HEK293T (cell line): ENCODE results near the gene MACROD1.

Experiments used
- BHLHE40 ChIP-seq: fragments of 450-650 bp; IDR thresholded peaks from 2 replicates; pipeline ENCODE4 v1.6.1; 2016; ENCODE audit warnings: mild to moderate bottlenecking, moderate library complexity, borderline replicate concordance
- ELF4 ChIP-seq: fragments of 450-650 bp; IDR thresholded peaks from 2 replicates; pipeline ENCODE4 v1.6.1; 2017; ENCODE audit warnings: antibody characterized with exemption
- FOXA1 ChIP-seq: fragments of 450-650 bp; IDR thresholded peaks from 2 replicates; pipeline ENCODE4 v1.6.1; 2016; ENCODE audit warnings: mild to moderate bottlenecking
- FOXK2 ChIP-seq: fragments of 450-650 bp; IDR thresholded peaks from 2 replicates; pipeline ENCODE4 v1.6.1; 2016; ENCODE audit warnings: mild to moderate bottlenecking
- FOXM1 ChIP-seq: fragments of 450-650 bp; IDR thresholded peaks from 2 replicates; pipeline ENCODE4 v1.6.1; 2017; ENCODE audit warnings: mild to moderate bottlenecking, borderline replicate concordance
- HDGF ChIP-seq: fragments of 450-650 bp; IDR thresholded peaks from 2 replicates; pipeline ENCODE4 v1.6.1; 2017; ENCODE audit warnings: antibody characterized with exemption, borderline replicate concordance
- NFRKB ChIP-seq: fragments of 450-650 bp; IDR thresholded peaks from 2 replicates; pipeline ENCODE4 v1.6.1; 2016; ENCODE audit warnings: mild to moderate bottlenecking, moderate library complexity
- SP1 ChIP-seq: fragments of 450-650 bp; IDR thresholded peaks from 2 replicates; pipeline ENCODE4 v1.6.1; 2017
- SUZ12 ChIP-seq: fragments of 450-650 bp; IDR thresholded peaks from 2 replicates; pipeline ENCODE4 v1.6.1; 2016; ENCODE audit warnings: mild to moderate bottlenecking

GRCh38 chr11:64085906-64086257 lies 80.0 kb downstream of the MACROD1 start:
- TF ChIP-seq FOXK2 = no peak
- TF ChIP-seq FOXA1 = no peak
- TF ChIP-seq HDGF = no peak
- TF ChIP-seq NFRKB = no peak
- no peak for TF ChIP-seq BHLHE40
- no peak for TF ChIP-seq SP1
- TF ChIP-seq SUZ12 = no peak
- TF ChIP-seq FOXM1 = no peak
- TF ChIP-seq ELF4 = no peak
